Peyer's patch (tissue), 4 donors: ENCODE results near the gene PPP3R1.

Source experiments
- POLR2A ChIP-seq, 2 donors: fragments of 450-650 bp; IDR thresholded peaks; one replicate each; pipeline ENCODE4 v1.5.1; 2017; ENCODE audit warnings: antibody characterized with exemption in 2 of 2, mild to moderate bottlenecking in 2 of 2, moderate library complexity in 2 of 2
- TF ChIP-seq, protein P1 (sequence below), 6 experiments: fragments of 450-650 bp in 4 of 6; fragments of 200-600 bp in 2 of 6; sonication (generic) in 1 of 6; IDR thresholded peaks; one replicate each; pipeline ENCODE4 v1.5.1; 2017 to 2019; ENCODE audit warnings: antibody characterized with exemption in 6 of 6, mild to moderate bottlenecking in 3 of 6, moderate library complexity in 1 of 6

GRCh38 chr2:68245066-68245465 is 7.3 kb downstream of the PPP3R1 start:
- TF ChIP-seq, protein P1, sequence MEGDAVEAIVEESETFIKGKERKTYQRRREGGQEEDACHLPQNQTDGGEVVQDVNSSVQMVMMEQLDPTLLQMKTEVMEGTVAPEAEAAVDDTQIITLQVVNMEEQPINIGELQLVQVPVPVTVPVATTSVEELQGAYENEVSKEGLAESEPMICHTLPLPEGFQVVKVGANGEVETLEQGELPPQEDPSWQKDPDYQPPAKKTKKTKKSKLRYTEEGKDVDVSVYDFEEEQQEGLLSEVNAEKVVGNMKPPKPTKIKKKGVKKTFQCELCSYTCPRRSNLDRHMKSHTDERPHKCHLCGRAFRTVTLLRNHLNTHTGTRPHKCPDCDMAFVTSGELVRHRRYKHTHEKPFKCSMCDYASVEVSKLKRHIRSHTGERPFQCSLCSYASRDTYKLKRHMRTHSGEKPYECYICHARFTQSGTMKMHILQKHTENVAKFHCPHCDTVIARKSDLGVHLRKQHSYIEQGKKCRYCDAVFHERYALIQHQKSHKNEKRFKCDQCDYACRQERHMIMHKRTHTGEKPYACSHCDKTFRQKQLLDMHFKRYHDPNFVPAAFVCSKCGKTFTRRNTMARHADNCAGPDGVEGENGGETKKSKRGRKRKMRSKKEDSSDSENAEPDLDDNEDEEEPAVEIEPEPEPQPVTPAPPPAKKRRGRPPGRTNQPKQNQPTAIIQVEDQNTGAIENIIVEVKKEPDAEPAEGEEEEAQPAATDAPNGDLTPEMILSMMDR (IDR thresholded peaks at IDR 0.05): no peak
- no peak for TF ChIP-seq POLR2A (IDR thresholded peaks at IDR 0.05)
